IPS DF 4.7 (cell line): ENCODE measurements around the gene FABP7.

Experiments used
- DNase-seq: peaks from one replicate; pipeline ENCODE4 v3.0.0-alpha.2; 2013; ENCODE audit warnings: low spot score; ENCODE audit errors: extremely low read depth

FABP7 gene

GRCh38 chr6:122758927-122759334 lies 20.6 kb upstream of the FABP7 start:
- DNase-seq, result no peak

DNA sequence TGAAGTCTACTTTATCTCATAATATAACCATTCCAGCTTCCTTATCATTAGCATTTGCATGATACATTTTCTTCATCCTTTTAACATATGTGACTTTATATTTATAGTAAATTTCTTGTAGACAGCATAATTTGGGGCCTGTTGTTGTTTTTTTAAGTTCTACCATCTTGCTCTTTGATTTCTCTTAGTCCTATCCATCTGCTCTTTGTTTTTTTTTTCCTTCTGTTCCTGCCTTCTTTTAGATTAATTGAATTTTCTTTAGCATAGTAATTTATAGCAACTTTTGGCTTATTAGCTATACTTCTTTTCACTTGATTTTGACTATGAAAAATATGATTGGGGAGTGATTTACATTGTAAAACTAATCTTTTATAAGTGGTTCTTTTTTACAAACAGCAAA lies 19.2 kb upstream of the FABP7 start:
- no peak for DNase-seq

GRCh38 chr6:122766256-122766655 lies 13.3 kb upstream of the FABP7 start:
- no peak for DNase-seq

DNA sequence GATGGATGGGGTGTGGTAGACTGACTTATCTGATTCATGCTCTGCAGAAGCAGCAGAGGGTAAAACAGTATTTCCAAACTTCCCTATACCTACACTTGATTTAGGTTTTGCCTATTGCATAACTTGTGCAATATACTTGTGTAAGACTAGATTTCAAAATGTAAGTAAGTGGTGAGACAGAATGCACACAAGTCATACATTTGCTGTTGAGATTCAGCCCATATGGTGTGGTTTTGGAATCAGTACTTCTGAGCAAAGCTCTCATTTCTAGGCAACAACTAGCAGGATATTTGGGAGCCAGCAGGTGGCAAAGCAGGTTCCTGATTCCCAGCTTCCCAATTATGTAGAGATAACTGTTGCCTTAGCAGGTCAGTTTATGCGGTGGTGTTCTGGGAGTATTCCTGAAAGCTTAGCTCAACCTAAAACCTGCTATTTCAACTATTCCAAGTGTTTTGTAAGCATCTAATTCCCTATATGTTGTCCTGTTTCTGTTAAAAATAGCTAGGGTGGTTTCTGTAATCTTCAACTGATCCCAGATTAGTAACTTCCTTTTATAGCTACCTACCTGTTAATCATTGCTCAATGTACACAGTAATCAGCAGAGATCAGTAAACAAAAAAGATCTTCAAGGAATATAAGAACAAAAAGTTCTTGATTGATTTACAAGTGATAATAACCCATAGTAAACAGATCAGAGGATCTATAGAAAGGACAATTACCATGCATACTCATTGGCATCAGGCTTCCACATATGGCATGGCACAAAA lies 8.5 kb upstream of the FABP7 start:
- DNase-seq, result no peak

- DNase-seq, result no peak
These were observed 6.6 kb upstream of the FABP7 start for GRCh38 chr6:122772724-122773415.

DNA sequence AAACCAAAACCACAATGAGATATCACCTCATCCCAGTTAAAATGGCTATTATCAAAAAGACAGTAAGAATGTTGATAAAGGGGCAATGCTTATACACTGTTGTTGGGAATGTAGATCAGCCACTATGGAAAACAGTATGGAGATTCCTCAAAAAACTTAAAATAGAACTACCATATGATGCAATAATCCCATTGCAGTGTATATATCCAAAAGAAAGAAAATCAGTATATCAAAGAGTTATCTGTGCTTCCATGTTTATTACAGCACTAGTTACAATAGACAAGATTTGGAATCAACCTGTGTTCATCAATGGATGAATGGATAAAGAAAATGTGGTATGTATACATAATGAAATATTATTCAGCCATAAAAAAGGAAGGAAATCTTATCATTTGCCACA lies 3.5 kb upstream of the FABP7 start:
- DNase-seq, result no peak

- no peak for DNase-seq
These were observed 1.2 kb upstream of the FABP7 start for GRCh38 chr6:122778302-122778701.

DNA sequence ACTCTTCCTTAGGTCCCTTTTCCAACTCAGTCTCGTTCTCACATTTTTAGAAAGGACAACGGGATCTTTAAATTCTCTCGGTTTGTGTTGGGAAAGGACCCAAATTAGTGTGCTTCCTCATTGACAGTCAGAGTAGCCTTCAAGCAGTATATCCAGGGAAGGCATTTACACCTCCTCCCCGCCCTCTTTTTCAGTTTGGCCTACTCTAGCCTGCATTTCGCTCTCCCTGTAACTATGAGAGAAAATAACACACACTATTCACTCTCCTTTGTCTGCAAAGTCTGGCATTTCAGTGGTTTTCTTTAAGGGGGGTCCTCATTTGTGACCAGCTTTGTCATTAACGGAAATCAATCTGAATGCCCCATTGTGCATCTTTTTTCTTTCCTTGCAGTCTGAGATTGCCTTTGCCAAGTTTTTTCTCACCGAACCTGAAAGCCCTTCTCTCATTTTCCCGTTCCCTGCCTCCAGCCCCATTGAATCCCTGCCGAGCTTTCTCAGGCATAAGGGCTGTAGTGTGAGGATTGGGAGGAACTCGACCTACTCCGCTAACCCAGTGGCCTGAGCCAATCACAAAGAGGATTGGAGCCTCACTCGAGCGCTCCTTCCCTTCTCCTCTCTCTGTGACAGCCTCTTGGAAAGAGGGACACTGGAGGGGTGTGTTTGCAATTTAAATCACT lies 393 bp upstream of the FABP7 start:
- no peak for DNase-seq

DNA sequence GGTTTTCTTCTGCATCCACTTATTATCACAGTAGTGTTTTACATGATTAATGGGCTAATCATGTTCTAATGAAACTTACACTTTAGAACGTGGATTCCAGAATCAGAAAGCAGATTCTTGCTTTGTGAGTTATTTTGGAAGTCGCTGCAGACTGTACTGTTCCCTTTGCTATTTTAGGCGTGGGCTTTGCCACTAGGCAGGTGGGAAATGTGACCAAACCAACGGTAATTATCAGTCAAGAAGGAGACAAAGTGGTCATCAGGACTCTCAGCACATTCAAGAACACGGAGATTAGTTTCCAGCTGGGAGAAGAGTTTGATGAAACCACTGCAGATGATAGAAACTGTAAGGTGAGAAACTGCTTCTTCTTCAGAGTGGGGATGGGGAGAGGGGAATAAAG lies 598 bp downstream of the FABP7 start:
- DNase-seq, result no peak

DNA sequence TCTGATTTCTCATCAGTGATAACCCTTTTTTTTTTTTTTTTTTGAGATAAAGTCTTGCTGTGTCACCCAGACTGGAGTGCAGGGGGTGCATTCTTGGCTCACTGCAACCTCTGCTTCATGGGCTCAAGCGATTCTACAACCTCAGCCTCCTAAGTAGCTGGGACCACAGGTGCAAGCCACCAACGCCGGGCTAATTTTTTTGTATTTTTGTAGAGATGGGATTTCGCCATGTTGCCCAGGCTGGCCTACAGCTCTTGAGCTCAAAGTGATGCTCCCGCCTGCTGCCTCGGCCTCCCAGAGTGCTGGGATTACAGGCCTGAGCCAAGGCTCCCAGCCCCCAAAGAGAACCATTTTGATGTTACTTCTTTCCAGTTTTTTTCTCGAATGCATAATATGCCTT lies 2.2 kb downstream of the FABP7 start:
- DNase-seq, result no peak

- DNase-seq, result no peak
These were observed 3.9 kb downstream of the FABP7 start for GRCh38 chr6:122783401-122783800.

- no peak for DNase-seq
These were observed 6.4 kb downstream of the FABP7 start for GRCh38 chr6:122785891-122786290.

DNA sequence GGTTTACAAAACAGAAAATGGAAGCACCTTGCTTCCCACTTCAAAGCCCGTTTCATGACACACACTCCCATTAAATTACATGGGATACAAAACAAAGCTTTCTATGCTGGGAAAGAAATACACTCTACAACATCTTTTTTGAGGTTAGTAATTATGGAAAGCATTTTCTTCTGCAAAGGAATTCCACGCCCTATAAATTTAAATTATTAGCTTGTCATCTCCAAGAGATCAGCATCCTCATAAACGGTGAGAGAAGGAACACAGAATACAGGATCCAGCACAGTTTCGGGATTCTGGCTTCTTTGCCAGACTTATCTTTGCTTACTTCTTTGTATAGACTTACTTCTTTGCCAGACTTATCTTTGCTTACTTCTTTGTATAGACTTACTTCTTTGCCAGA lies 8.2 kb downstream of the FABP7 start:
- DNase-seq, result no peak

DNA sequence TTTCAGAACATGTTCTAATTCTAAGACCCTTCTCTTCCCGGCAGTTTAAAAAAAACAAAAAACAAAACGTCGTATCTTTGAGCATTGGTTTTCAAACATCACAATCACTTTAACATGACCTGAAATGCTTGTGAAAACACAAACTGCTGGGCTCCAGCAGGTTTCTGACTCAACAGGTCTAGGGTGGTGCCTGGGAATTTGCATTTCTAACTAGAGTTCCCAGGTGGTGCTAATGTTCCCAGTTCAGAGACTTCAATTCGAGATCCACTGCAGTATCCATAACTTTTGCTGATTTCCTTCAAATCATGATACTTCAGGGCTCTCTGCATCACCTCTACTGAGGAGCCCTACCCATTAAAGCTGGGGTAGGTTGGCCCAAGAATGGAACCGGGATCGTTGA lies 8.7 kb downstream of the FABP7 start:
- DNase-seq, result no peak

- no peak for DNase-seq
These were observed 9.2 kb downstream of the FABP7 start for GRCh38 chr6:122788663-122789181.

GRCh38 chr6:122789182-122790027 lies 9.9 kb downstream of the FABP7 start, which contains the start of gene SMPDL3A:
Gene SMPDL3A (plus strand): TSS chr6:122789258. CDS start chr6:122789347, 89 bp downstream.
- DNase-seq, result no peak

- no peak for DNase-seq
These were observed 10.5 kb downstream of the FABP7 start for GRCh38 chr6:122790028-122790422.

DNA sequence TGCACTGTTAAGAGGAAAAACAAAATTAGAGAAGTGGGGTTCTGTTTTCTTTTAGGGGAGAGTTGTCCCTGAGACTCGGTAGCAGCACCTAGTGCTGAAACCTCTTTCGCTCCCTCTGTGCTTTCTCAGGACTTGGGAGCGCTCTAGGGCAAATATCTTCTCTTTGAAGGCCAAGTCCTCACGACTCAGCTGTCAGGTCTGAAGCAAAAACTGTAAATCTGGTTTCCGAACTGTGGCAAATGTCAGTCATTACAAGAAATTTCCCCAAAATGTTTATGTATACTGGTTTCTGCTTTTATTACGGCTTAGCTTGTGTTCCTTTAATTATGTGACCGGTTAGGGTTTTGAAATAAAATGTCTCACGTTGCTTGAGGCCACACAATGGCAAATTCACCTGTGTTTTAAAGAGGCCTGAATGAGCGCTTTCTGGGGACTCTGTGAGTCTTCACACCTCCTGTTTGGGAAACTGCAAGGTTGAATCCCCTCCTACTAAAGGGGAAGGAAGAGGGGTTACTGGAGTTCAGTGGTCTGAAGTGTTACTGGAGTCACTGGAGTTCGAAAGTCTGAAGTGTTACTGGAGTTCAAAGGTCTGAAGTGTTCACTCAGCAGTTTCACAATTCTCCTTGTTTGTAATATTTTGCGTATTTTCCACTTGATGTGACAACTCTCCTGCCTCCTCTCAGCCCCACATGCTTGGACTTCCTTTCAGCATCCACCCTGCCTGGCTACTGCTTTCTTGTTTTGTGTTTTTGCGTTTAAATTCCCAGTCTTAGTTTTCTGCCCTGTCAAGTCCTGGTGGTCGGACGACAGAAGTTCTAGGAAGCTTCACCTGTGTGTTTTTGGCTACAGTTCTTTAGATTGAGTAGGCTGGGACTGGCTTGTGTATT lies 11.2 kb downstream of the FABP7 start:
- no peak for DNase-seq

DNA sequence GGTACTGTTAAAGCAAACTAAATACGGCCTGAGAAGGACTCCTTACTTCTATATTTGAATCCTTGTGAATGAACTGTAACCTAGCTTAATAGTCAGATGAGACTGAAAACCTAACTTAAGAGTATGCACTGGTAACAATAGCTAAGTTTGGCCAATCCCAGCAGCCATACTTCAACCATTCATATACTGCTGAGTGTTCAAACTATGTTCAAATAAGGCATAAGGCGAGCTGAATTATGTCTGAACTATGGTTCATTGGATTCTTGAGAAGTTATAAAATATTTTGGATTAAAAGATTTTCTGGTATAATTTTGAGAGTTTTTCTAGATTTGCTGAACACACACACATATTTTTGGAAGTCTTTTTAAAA lies 11.8 kb downstream of the FABP7 start:
- DNase-seq, result no peak

DNA sequence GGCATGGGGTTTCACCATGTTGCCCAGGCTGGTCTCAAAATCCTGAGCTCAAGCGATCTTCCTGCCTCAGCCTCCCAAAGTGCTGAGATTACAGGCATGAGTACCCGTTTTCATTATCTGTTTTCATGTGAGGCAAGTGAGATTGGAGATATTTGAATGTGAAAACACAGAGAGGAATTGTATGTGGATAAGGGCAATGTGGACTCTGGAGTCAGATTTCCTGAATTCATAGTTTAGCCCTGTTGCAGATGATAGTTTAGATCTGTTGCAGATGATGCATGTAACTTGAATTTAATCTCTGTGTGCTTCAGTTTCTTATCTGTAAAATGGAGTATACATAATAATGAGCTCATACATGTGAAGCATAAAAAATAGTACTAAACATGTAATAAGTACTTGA lies 13.2 kb downstream of the FABP7 start:
- no peak for DNase-seq
